Sigmoid colon (tissue), 4 donors: ENCODE results near the gene CPSF7.

Source experiments
- CTCF ChIP-seq, 4 experiments: fragments of 450-650 bp in 3 of 4; fragments of 200-600 bp in 1 of 4; IDR thresholded peaks; one replicate each; pipeline ENCODE4 v1.5.1; 2016 to 2019; ENCODE audit warnings: antibody characterized with exemption in 4 of 4, mild to moderate bottlenecking in 3 of 4, moderate library complexity in 2 of 4
- EP300 ChIP-seq, 4 donors: sonication (generic); formaldehyde crosslinking; IDR thresholded peaks; one replicate each; pipeline ENCODE4 v1.6.1; 2017; ENCODE audit warnings: antibody characterized with exemption in 4 of 4
- POLR2A ChIP-seq, 2 donors: fragments of 450-650 bp; IDR thresholded peaks; one replicate each; pipeline ENCODE4 v1.6.1; 2016; ENCODE audit warnings: antibody characterized with exemption in 2 of 2, mild to moderate bottlenecking in 2 of 2, moderate library complexity in 2 of 2
- POLR2AphosphoS5 ChIP-seq, 4 donors: sonication (generic); formaldehyde crosslinking; IDR thresholded peaks; one replicate each; pipeline ENCODE4 v1.6.1; 2017; ENCODE audit warnings: antibody characterized with exemption in 4 of 4

- TF ChIP-seq CTCF (IDR thresholded peaks at IDR 0.05) (no peak), POLR2A (IDR thresholded peaks at IDR 0.05) (no peak), POLR2AphosphoS5 (IDR thresholded peaks at IDR 0.05) (no peak), EP300 (IDR thresholded peaks at IDR 0.05) (no peak)
These were observed 65.6 kb downstream of the CPSF7 start for GRCh38 chr11:61364012-61364675.
